Keratinocyte (primary cell): ENCODE measurements around the gene LST1. TPM values are rescaled to one million over a fixed set of nuclear protein-coding genes. Genes with fewer than 3 reads are reported as not detected.

ENCODE experiments used
- DNase-seq: peaks from one replicate; pipeline ENCODE4 v3.0.0-alpha.2; 2011; ENCODE audit warnings: low read depth, missing footprints, low spot score
- FAIRE-seq: peaks from 2 replicates; lab custom pipeline; 2011; peaks lifted over from hg19 to GRCh38; lab: Jason Lieb, UNC
- H2AFZ ChIP-seq: 2 replicates; pipeline ENCODE4 v1.6.0; 2012; ENCODE audit warnings: low read length, control low read depth, inconsistent platforms; ENCODE audit not compliant: control insufficient read depth
- H3K27ac ChIP-seq: 2 replicates; pipeline ENCODE4 v1.5.1; 2011; ENCODE audit warnings: low read length; ENCODE audit not compliant: control insufficient read depth, insufficient read depth
- H3K27me3 ChIP-seq: 3 replicates; pipeline ENCODE4 v1.6.0; 2011; ENCODE audit warnings: low read length; ENCODE audit not compliant: control insufficient read depth, insufficient read depth; ENCODE audit errors: extremely low read depth
- H3K36me3 ChIP-seq, 2 experiments: 2 replicates in 1 of 2; 3 replicates in 1 of 2; pipeline ENCODE4 v1.5.1; 2011; ENCODE audit warnings: low read length in 2 of 2, mild to moderate bottlenecking in 1 of 2; ENCODE audit not compliant: control insufficient read depth in 2 of 2, insufficient read depth in 2 of 2; ENCODE audit errors: extremely low read depth in 1 of 2
- H3K4me1 ChIP-seq: 3 replicates; pipeline ENCODE4 v1.5.1; 2011; ENCODE audit warnings: low read length; ENCODE audit not compliant: control insufficient read depth, insufficient read depth; ENCODE audit errors: extremely low read depth
- H3K4me2 ChIP-seq: 3 replicates; pipeline ENCODE4 v1.6.0; 2011; ENCODE audit warnings: low read depth, low read length; ENCODE audit not compliant: control insufficient read depth, insufficient read depth; ENCODE audit errors: extremely low read depth
- H3K4me3 ChIP-seq, 3 experiments: fragments of 200-600 bp in 1 of 3; sonication (generic) in 1 of 3; 2 replicates in 2 of 3; 3 replicates in 1 of 3; pipeline ENCODE4 v1.5.1; 2011 to 2016; ENCODE audit warnings: low read length in 3 of 3, mild to moderate bottlenecking in 3 of 3, control low read depth in 2 of 3, inconsistent platforms in 1 of 3, low read depth in 1 of 3, mixed read lengths in 1 of 3, mixed run types in 1 of 3, moderate library complexity in 1 of 3; ENCODE audit not compliant: control insufficient read depth in 2 of 3, insufficient read depth in 2 of 3; ENCODE audit errors: extremely low read depth in 1 of 3
- H3K79me2 ChIP-seq: 2 replicates; pipeline ENCODE4 v1.6.0; 2012; ENCODE audit warnings: low read length; ENCODE audit not compliant: control insufficient read depth, insufficient read depth
- H3K9ac ChIP-seq: 3 replicates; pipeline ENCODE4 v1.6.0; 2011; ENCODE audit warnings: low read length; ENCODE audit not compliant: control insufficient read depth, insufficient read depth; ENCODE audit errors: extremely low read depth
- H3K9me1 ChIP-seq: 3 replicates; pipeline ENCODE4 v1.6.0; 2011; ENCODE audit warnings: low read length; ENCODE audit not compliant: control insufficient read depth, insufficient read depth; ENCODE audit errors: extremely low read depth
- H3K9me3 ChIP-seq: 2 replicates; pipeline ENCODE4 v1.5.1; 2012; ENCODE audit warnings: low read depth, low read length; ENCODE audit not compliant: control insufficient read depth
- H4K20me1 ChIP-seq: 3 replicates; pipeline ENCODE4 v1.6.0; 2011; ENCODE audit warnings: low read length; ENCODE audit not compliant: control insufficient read depth, insufficient read depth; ENCODE audit errors: extremely low read depth
- CTCF ChIP-seq, 3 experiments: IDR thresholded peaks in 1 of 3; conservative IDR thresholded peaks in 1 of 3; optimal IDR thresholded peaks in 1 of 3; 2 replicates in 2 of 3; 3 replicates in 1 of 3; pipeline versions ENCODE3 to v1.5.1; 2011; ENCODE audit warnings: low read length in 3 of 3, mild to moderate bottlenecking in 3 of 3, moderate library complexity in 2 of 3, control low read depth in 1 of 3, inconsistent platforms in 1 of 3; ENCODE audit not compliant: insufficient read depth in 2 of 3; ENCODE audit errors: extremely low read depth in 1 of 3
- EZH2 ChIP-seq: IDR thresholded peaks from one replicate; pipeline ENCODE4 v1.6.1; 2012; ENCODE audit warnings: inconsistent platforms, mild to moderate bottlenecking, low read length, moderate library complexity
- dilution Hi-C: fragments of 300-500 bp; cut with MboI; formaldehyde crosslinking; loops from one replicate; pipeline ENCODE4 v1.7.0; 2020; ENCODE audit warnings: low sequenced_read_pairs; ENCODE audit not compliant: extremely low pct_ligation_motif_present
- polyA plus RNA-seq, 5 experiments: library from polyadenylated mRNA; depleted of rRNA in 3 of 5; stranded (reverse) in 3 of 5; stranded (forward) in 1 of 5; unstranded in 1 of 5; fragments of >200 nt; gene quantifications; 1 replicate in 1 of 5; 2 replicates in 3 of 5; 3 replicates in 1 of 5; pipeline versions ENCODE4 v1.2.1 to v1.2.3, GENCODE V29; 2011 to 2012; ENCODE audit warnings: missing spikeins in 2 of 5, low read depth in 1 of 5, low replicate concordance in 1 of 5

LST1 gene
- polyA plus RNA-seq, 1 donor (not counting 4 experiments of a cell fraction or from before 2014, with no cell fraction given), result not detected

- TF ChIP-seq CTCF (optimal IDR thresholded peaks at IDR 0.05 in 1 of 3, IDR thresholded peaks at IDR 0.05 in 1 of 3, conservative IDR thresholded peaks at IDR 0.05 in 1 of 3; ENCODE audit: extremely low read depth in 1 of 3, insufficient read depth in 2 of 3, low read length in 3 of 3) (peak; percentile 3 to 47 (median 34)), EZH2 (no peak)
- H4K20me1 ChIP-seq, result no peaks in the 10 kb centered on the region
- no peak overlapping the region for H3K4me2 ChIP-seq
- no peak overlapping the region for H3K9ac ChIP-seq
- H3K9me3 ChIP-seq, result no peaks in the 10 kb centered on the region
- dilution Hi-C loops, result no loop called here
- no peak for DNase-seq
- H3K4me1 ChIP-seq, result no peaks in the 10 kb centered on the region
- FAIRE-seq, result no peak
- no peak overlapping the region for H2AFZ ChIP-seq
- H3K79me2 ChIP-seq, result no peaks in the 10 kb centered on the region
- no peak overlapping the region for H3K27ac ChIP-seq
- H3K36me3 ChIP-seq, result no peaks in the 10 kb centered on the region
- no peaks in the 10 kb centered on the region for H3K9me1 ChIP-seq
- no peaks in the 10 kb centered on the region for H3K27me3 ChIP-seq
- H3K4me3 ChIP-seq, result no peak overlapping the region
Measured at GRCh38 chr6:31597006-31597405, 10.9 kb downstream of the LST1 start.

- Histone ChIP-seq H3K36me3 (no peaks in the 10 kb centered on the region), H3K27ac (no peak overlapping the region), H3K9ac (no peak overlapping the region), H3K9me1 (no peaks in the 10 kb centered on the region), H3K4me1 (no peaks in the 10 kb centered on the region), H3K4me3 (no peak overlapping the region), H3K9me3 (no peaks in the 10 kb centered on the region), H3K79me2 (no peaks in the 10 kb centered on the region), H4K20me1 (no peaks in the 10 kb centered on the region), H3K27me3 (no peaks in the 10 kb centered on the region), H2AFZ (no peak overlapping the region), H3K4me2 (no peak overlapping the region)
- dilution Hi-C loops, result no loop called here
- FAIRE-seq, result no peak
- no peak for DNase-seq
- no peak for TF ChIP-seq EZH2
- no peak for TF ChIP-seq CTCF (optimal IDR thresholded peaks at IDR 0.05 in 1 of 3, IDR thresholded peaks at IDR 0.05 in 1 of 3, conservative IDR thresholded peaks at IDR 0.05 in 1 of 3; ENCODE audit: extremely low read depth in 1 of 3, insufficient read depth in 2 of 3, low read length in 3 of 3)
Measured at GRCh38 chr6:31607317-31607716, 21.2 kb downstream of the LST1 start.
